Coronary artery (tissue), 2 donors: ENCODE results near the gene KCTD15.

Experiments
- DNase-seq: peaks from one replicate; pipeline ENCODE4 v3.0.0-alpha.2; 2017; ENCODE audit warnings: low spot score
- H3K27ac ChIP-seq, 2 donors: fragments of 200-600 bp; sonication (generic); one replicate each; pipeline ENCODE4 v1.5.1; 2016 to 2019
- H3K4me3 ChIP-seq: fragments of 200-600 bp; sonication (generic); 2 replicates; pipeline ENCODE4 v1.5.1; 2016; ENCODE audit warnings: mild to moderate bottlenecking, moderate library complexity
- TF ChIP-seq, protein P1 (sequence below): fragments of 200-600 bp; sonication (generic); IDR thresholded peaks from one replicate; pipeline ENCODE4 v1.5.1; 2019; ENCODE audit warnings: antibody characterized with exemption

KCTD15 gene

DNA sequence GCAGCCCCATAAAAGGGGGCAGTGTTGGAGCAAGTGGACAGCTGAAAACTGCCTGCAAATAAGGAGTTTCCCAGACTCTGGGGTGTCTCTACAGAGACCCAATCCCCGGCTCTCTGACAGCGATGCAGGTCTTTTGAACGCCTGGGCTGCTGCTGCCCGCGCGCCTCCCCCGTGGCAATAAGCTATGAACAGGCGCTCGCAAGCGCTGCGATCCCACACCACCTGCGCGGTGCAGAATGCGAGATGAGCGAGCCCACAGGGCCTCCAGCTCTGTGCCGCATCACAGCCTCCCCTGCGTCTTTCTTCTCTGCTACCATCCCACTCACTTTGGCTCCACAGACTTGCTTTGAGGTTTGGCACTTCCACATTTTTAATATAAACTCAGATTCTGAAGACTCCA is 62.3 kb downstream of the KCTD15 start:
- no peak for DNase-seq
- H3K27ac ChIP-seq = no peak overlapping the region
- TF ChIP-seq, protein P1, sequence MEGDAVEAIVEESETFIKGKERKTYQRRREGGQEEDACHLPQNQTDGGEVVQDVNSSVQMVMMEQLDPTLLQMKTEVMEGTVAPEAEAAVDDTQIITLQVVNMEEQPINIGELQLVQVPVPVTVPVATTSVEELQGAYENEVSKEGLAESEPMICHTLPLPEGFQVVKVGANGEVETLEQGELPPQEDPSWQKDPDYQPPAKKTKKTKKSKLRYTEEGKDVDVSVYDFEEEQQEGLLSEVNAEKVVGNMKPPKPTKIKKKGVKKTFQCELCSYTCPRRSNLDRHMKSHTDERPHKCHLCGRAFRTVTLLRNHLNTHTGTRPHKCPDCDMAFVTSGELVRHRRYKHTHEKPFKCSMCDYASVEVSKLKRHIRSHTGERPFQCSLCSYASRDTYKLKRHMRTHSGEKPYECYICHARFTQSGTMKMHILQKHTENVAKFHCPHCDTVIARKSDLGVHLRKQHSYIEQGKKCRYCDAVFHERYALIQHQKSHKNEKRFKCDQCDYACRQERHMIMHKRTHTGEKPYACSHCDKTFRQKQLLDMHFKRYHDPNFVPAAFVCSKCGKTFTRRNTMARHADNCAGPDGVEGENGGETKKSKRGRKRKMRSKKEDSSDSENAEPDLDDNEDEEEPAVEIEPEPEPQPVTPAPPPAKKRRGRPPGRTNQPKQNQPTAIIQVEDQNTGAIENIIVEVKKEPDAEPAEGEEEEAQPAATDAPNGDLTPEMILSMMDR = no peak
- no peak overlapping the region for H3K4me3 ChIP-seq

DNA sequence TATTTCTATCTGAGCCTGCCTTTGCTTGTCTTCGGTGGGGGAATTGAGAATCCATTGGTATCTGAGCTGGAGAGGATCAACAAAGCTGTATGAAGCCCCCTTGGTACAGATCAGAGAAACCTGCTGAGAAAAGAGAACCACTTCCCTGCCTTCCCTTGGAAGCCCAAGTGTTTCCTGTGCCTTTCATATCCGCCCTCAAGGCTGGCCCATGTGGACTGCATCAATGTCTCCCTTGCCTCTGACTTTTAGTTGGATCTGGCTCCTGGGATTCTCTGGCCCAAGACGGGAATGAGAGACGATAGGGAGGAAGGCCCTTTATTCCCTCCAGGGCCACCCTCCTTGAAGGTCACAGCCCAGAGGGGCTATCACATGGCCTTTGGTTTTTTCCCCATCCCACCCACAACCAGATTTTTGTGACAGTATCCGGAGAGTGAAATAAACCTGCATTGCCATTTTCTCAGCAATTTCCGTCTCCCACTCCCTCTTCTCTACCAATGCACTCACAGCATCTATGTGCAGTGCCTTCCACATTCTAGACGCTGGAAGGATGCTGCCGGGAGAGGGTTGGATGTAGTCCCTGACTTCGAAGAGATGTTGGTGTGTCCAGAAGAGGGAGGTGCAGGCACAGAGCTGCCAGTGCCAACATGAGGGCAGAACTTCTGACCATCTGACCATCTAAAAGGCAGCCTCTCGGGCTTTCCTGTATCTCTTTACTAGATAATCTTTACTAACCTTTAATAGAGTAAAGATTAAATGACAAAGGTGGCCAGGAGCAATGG is 63.8 kb downstream of the KCTD15 start:
- Histone ChIP-seq H3K4me3 (no peak overlapping the region), H3K27ac (no peak overlapping the region)
- DNase-seq = no peak
- TF ChIP-seq, protein P1 = no peak

DNA sequence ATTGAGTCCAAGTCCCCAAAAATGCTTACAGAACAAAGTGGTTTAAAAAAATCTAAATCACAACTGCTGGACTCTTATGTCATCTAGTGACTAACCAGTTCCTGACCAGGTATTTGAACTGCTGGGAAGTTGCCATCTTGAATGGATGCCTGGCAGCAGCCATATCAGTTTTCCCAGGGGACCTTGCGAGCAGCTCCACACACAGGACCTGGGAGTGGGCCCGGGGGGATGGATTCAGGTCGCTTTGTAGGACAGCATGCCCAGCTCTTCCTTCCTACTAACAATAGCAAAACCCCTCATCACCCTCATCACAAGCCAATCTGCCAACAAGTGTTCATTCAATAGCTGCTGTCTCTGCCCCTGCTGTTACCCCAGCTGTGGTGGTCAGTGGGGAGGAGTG is 65.3 kb downstream of the KCTD15 start:
- H3K27ac ChIP-seq = no peak overlapping the region
- no peak overlapping the region for H3K4me3 ChIP-seq
- TF ChIP-seq, protein P1 = no peak
- no peak for DNase-seq

DNA sequence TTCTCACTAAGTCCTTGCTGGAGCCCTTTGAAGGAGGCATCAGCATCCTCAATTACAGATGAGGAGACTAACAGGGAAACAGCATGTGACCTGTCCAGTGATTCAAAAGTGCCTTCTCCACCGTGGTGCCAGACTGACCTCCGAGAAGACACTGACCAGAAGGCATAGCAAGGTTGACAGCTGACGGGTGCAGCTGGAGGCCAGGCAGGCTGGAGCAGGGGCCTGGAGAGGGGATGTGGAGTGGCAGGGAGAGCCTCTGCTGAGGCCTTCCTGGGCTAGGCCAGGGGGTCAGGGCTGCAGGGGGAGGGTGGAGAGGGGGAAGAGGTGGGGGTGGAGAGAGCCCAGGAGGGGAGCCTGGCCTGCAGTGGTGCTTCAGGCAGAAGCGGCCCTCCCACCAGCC is 66.3 kb downstream of the KCTD15 start:
- TF ChIP-seq, protein P1 = no peak
- DNase-seq = no peak
- no peak overlapping the region for H3K27ac ChIP-seq
- H3K4me3 ChIP-seq = no peak overlapping the region

DNA sequence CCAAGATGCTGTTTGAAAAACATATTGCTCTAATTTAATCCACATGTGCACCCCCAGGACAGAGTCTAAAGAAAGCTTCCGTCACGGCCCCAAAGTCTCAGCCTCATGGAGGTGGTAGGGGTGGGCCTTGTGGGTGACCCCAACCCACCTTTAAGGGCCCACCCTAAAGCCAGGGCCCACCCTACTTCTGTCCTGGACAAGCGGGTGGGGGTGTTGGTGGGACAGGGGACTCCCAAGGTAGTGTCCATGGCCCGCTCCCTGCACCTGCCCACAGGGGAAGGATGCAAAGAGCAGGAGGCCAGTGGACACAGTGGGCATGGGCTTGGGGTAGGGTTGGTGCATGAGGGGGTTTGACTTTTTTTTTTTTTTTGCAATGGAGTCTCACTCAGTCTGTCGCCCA is 66.8 kb downstream of the KCTD15 start:
- Histone ChIP-seq H3K4me3 (no peak overlapping the region), H3K27ac (no peak overlapping the region)
- no peak for DNase-seq
- TF ChIP-seq, protein P1 = no peak

DNA sequence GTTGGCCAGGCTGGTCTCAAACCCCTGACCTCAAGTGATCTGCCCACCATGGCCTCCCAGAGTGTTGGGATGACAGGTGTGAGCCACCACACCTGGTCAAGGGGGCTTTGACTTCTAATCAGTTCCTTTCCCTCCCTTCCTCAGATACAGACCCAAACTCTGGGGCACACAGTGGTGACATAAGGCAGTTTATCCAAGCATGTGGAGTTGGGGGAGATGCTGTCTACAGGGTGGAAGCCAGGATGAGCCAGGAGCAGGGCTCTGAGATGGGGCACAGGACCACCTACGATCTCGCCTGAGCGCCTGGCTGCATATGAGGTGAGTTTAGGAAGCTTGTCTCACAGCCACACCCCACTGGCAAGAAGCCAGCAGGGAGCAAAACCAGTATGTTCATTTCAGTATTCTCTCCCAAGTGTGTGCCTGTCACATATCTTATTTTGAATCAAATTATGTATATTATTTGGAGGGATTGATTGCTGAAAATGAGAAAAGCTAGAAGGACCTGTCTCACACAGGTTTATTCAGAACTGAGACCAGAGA is 67.7 kb downstream of the KCTD15 start:
- no peak for DNase-seq

More for the DNA sequence above, 67.7 kb downstream of the KCTD15 start:
- no peak overlapping the region for H3K4me3 ChIP-seq
- TF ChIP-seq, protein P1 = no peak
- H3K27ac ChIP-seq = no peak overlapping the region
